ENCODE data around the gene CIROP.

DNA sequence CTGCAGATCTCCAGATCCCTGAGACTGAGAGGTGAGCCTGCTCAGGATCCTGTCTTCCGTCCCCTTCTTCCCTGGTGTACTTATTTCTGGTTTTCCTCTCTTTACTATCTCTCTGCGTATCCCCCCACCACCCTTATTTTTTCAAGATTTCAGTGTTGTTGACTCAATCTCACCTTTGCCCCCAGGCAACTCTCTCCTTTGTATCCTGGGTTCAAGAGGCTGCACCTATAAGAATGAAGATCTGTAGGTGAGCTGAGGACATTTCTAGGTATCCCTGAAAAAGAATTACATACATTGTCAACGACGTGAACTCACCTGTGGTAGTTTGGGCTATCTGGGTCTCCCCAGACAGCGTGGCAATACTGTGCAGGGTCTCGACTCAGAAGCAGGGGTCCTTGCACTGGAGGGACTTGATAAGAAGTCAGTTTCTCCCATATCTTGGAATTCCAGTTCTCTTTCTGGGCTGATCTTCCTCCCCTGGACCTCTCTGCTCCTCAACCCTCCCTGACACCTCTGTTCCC, 659 bp downstream of the CIROP start:
- TF ChIP-seq, protein P1, sequence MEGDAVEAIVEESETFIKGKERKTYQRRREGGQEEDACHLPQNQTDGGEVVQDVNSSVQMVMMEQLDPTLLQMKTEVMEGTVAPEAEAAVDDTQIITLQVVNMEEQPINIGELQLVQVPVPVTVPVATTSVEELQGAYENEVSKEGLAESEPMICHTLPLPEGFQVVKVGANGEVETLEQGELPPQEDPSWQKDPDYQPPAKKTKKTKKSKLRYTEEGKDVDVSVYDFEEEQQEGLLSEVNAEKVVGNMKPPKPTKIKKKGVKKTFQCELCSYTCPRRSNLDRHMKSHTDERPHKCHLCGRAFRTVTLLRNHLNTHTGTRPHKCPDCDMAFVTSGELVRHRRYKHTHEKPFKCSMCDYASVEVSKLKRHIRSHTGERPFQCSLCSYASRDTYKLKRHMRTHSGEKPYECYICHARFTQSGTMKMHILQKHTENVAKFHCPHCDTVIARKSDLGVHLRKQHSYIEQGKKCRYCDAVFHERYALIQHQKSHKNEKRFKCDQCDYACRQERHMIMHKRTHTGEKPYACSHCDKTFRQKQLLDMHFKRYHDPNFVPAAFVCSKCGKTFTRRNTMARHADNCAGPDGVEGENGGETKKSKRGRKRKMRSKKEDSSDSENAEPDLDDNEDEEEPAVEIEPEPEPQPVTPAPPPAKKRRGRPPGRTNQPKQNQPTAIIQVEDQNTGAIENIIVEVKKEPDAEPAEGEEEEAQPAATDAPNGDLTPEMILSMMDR (IDR thresholded peaks at IDR 0.05; ENCODE audit: insufficient read depth, low read length, poor library complexity, severe bottlenecking) = no peak
- TF ChIP-seq EZH2phosphoT487 (conservative IDR thresholded peaks at IDR 0.05; ENCODE audit: low read length) = no peak

Measured in SU-DHL-6 (cell line).